NCI-H526 treated with DMSO at 0.1 percent for 48 hours (cell line): ENCODE measurements around the gene NEK6.

Experiments
- DNase-seq: peaks from one replicate; lab custom pipeline; 2025; lab: John Stamatoyannopoulos, UW

The NEK6 gene

GRCh38 chr9:124373851-124374250, 116.1 kb downstream of the NEK6 start:
- no peak for DNase-seq

- no peak for DNase-seq
Measured at GRCh38 chr9:124375726-124376125, 118.0 kb downstream of the NEK6 start.

GRCh38 chr9:124376329-124376728, 118.6 kb downstream of the NEK6 start:
- DNase-seq, result no peak

- no peak for DNase-seq
Measured at GRCh38 chr9:124377551-124378406, 120.0 kb downstream of the NEK6 start.

- DNase-seq, result no peak
Measured at GRCh38 chr9:124381170-124381945, 123.6 kb downstream of the NEK6 start.

GRCh38 chr9:124384210-124384609, 126.5 kb downstream of the NEK6 start:
- DNase-seq, result no peak

GRCh38 chr9:124384846-124385245, 127.1 kb downstream of the NEK6 start:
- no peak for DNase-seq

GRCh38 chr9:124385623-124386022, 127.9 kb downstream of the NEK6 start:
- DNase-seq, result no peak

GRCh38 chr9:124386201-124386600, 128.5 kb downstream of the NEK6 start:
- no peak for DNase-seq

GRCh38 chr9:124388275-124389048, 130.7 kb downstream of the NEK6 start:
- DNase-seq, result no peak

GRCh38 chr9:124389146-124389939, 131.6 kb downstream of the NEK6 start:
- DNase-seq, result no peak

GRCh38 chr9:124390794-124391658, 133.3 kb downstream of the NEK6 start:
- no peak for DNase-seq

- no peak for DNase-seq
Measured at GRCh38 chr9:124392254-124392870, 134.6 kb downstream of the NEK6 start.

- DNase-seq, result peak; percentile 1
Measured at GRCh38 chr9:124392871-124393460, 135.2 kb downstream of the NEK6 start.

GRCh38 chr9:124394167-124394566, 136.4 kb downstream of the NEK6 start:
- DNase-seq, result no peak

- no peak for DNase-seq
Measured at GRCh38 chr9:124394596-124394995, 136.8 kb downstream of the NEK6 start.

GRCh38 chr9:124395826-124396225, 138.1 kb downstream of the NEK6 start:
- DNase-seq, result no peak

- DNase-seq, result no peak
Measured at GRCh38 chr9:124398191-124398935, 140.6 kb downstream of the NEK6 start.
